GM18858 (cell line): ENCODE measurements around the gene TMEM256.
A peak's percentile ranks its signal among the peaks of the same experiment; 100 is the strongest.

Experiments used
- ATAC-seq: cut with Tn5 transposase; IDR thresholded peaks from one replicate; pipeline ENCODE4 v1.9.1; 2021; ENCODE audit not compliant: unreplicated experiment

TMEM256 gene

GRCh38 chr17:7408863-7409262 is 5.0 kb upstream of the TMEM256 start:
- ATAC-seq, result no peak

DNA sequence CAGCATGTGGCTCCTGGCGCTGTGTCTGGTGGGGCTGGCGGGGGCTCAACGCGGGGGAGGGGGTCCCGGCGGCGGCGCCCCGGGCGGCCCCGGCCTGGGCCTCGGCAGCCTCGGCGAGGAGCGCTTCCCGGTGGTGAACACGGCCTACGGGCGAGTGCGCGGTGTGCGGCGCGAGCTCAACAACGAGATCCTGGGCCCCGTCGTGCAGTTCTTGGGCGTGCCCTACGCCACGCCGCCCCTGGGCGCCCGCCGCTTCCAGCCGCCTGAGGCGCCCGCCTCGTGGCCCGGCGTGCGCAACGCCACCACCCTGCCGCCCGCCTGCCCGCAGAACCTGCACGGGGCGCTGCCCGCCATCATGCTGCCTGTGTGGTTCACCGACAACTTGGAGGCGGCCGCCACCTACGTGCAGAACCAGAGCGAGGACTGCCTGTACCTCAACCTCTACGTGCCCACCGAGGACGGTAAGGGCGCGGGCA is 4.4 kb upstream of the TMEM256 start:
- ATAC-seq, result no peak

- ATAC-seq, result no peak
These were observed 3.8 kb upstream of the TMEM256 start, which contains the start of gene NLGN2 for GRCh38 chr17:7407485-7408251. Gene NLGN2 (plus strand): TSS chr17:7407845. CDS start chr17:7408256, 411 bp downstream.

GRCh38 chr17:7407082-7407481 is 3.2 kb upstream of the TMEM256 start:
- ATAC-seq, result no peak

- no peak for ATAC-seq
These were observed 2.4 kb upstream of the TMEM256 start for GRCh38 chr17:7406235-7406825.

GRCh38 chr17:7405350-7406234 is 1.7 kb upstream of the TMEM256 start:
- no peak for ATAC-seq

DNA sequence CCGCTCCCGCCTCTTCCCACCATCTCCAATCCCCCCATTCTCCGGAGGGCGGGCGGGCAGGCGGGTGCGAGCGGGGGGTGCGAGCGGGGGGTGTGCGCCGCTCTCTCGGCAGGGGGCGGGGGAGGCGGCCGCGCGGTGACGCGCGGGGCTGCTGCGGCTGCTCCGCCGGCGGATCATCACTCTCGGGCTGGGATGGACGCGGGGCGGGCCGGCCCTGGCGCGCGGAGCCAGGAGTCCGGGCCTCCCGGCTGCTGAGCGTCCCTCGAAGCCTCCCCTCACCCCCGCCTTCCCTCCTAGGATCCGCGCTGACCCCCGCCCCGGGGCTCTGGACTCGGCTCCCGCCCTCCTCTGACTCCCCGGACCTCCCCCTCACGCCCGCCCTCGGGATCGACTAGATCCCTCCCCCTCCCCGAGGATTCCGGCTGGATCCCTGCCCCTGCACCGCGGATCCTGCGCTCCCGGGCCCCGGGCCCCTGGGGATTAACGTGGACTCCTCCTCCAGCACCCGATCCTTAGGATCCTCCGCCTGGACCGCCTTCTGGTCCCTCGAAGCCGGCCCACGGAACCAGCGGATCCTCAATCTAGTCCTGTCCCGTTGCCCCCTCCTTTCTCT is 946 bp upstream of the TMEM256 start:
- ATAC-seq, result no peak

- ATAC-seq, result no peak
These were observed 245 bp downstream of the TMEM256 start for GRCh38 chr17:7403727-7403976.

- ATAC-seq, result no peak
These were observed 712 bp downstream of the TMEM256 start for GRCh38 chr17:7403043-7403726.

GRCh38 chr17:7398612-7399011 is 5.3 kb downstream of the TMEM256 start:
- no peak for ATAC-seq

DNA sequence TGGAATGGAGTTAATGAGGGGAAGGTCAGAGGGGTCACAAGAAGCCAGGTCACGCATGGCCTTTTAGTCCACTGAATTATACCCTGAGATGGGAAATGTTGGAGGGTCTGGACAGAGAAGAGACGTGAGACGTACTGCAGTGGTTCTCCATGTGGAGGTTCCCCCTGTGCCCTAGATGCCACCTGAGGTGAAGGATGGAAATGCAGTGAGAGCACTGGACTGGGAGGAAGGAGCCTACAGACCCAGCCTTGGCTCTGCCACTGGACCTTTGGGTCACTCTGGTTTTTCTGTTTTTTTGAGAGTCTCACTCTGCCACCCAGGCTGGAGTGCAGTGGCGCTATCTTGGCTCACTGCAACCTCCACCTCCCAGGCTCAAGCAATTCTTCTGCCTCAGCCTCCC is 7.8 kb downstream of the TMEM256 start:
- no peak for ATAC-seq

DNA sequence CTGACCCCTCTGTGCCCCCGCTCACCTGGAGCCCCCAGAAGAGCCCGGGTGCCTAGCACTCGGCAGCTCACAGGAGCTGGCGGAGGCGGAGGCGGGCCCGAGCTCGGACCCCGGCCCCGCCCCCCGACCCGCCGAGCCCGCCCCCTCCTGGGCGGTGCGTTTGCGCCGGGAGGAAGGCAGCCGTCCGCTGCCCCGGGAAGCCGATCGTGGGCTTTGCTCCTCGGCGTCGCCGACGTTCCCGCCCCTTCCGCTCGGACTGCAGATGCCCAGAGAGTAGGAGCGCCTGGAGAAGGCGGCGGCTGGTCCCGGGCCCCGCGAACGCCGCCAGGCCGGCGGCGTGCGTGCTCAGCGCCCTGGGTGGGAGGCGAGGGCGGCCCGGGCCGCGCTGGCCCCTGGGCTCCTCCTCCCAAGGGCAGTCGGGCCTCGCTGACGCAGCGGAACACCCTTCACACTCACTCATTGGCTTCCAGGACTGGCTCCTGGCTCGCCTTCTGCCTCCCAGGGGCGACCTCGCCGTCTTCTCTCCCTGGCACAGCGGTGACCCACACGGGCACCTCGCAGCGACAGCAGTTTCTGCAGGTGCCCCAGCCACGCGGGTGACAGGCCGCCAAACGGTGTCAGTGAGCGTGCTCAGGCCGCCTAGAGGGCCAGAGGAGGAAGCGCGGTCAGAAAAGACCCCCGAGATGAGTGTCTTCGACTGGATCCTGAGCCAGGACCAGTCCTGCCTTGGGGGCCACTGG is 9.3 kb downstream of the TMEM256 start, which contains the start of gene PLSCR3:
PLSCR3 (minus strand) TSS at position 74 of the 740 bp plus-strand sequence. CDS start 415 bp downstream, outside the sequence.
- peak; percentile 46 for ATAC-seq

- ATAC-seq, result peak; percentile 14
These were observed 10.1 kb downstream of the TMEM256 start for GRCh38 chr17:7393613-7394451.

- ATAC-seq, result no peak
These were observed 10.9 kb downstream of the TMEM256 start for GRCh38 chr17:7392696-7393612.

DNA sequence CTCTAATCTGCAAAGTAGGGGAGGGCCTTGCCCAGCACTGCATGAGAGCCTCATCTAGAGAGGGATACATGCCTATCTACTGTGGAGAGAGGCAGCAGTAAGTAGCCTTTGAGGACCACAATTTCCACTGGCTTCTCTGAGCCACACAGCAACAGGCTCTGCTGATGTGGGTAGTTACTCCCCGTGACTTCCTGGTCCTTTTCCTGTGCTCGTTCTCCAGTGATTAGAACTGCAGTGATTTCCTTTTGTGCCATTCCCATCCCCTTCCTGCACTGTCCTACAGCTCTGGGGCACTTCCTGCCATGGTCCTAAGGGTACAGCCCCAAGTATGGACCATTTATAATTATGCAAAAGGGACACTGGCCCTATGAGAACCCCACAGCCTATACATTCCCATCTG is 12.6 kb downstream of the TMEM256 start:
- ATAC-seq, result no peak

- ATAC-seq, result no peak
These were observed 13.7 kb downstream of the TMEM256 start for GRCh38 chr17:7389924-7390910.

GRCh38 chr17:7388856-7389255 is 15.0 kb downstream of the TMEM256 start:
- no peak for ATAC-seq
